ENCODE results near the gene ZC3H12D. TPM values are rescaled to one million over a fixed set of nuclear protein-coding genes. Genes with fewer than 3 reads are reported as not detected.

Gene ZC3H12D
- total RNA-seq, 2 donors from 2014 or later = 1.8 to 2.2 TPM

Other genes with a start within 250 kb of the ZC3H12D start
- gene TAB2, start 167.3 kb downstream of the ZC3H12D start, total RNA-seq = 10 to 100 TPM; 52.3 to 73.2 TPM
- 1 to 10 TPM in 1 of 2 donors, under 1 TPM in 1; 0.88 to 1.8 TPM for gene SUMO4, start 84.8 kb downstream of the ZC3H12D start, total RNA-seq
- gene PPIL4, start 61.0 kb upstream of the ZC3H12D start, total RNA-seq = 10 to 100 TPM; 25.1 to 26.2 TPM
- gene GINM1, start 81.4 kb upstream of the ZC3H12D start, total RNA-seq = 10 to 100 TPM; 62.4 to 63.3 TPM
- gene KATNA1, start 163.7 kb upstream of the ZC3H12D start, total RNA-seq = 10 to 100 TPM; 11.5 to 16.3 TPM
- gene LATS1, start 233.1 kb upstream of the ZC3H12D start, total RNA-seq = 10 to 100 TPM; 31.1 to 32.8 TPM

All from posterior vena cava (tissue), 2 donors.